Loucy (cell line): ENCODE measurements around the gene GDA.

Experiments
- H2AFZ ChIP-seq: fragments of 200-600 bp; sonication (generic); 2 replicates; pipeline ENCODE4 v1.6.0; 2016; ENCODE audit warnings: antibody characterized with exemption, mild to moderate bottlenecking, low read length, moderate library complexity
- H3F3A ChIP-seq: fragments of 200-600 bp; 2 replicates; pipeline ENCODE4 v1.6.0; 2016; ENCODE audit warnings: antibody characterized with exemption, low read depth, mild to moderate bottlenecking
- H3K27me3 ChIP-seq: fragments of 200-600 bp; sonication (generic); 2 replicates; pipeline ENCODE4 v1.6.1; 2014; ENCODE audit warnings: low read length, mild to moderate bottlenecking; ENCODE audit not compliant: insufficient read depth, poor library complexity, severe bottlenecking
- H3K36me3 ChIP-seq: fragments of 200-600 bp; sonication (generic); 2 replicates; pipeline ENCODE4 v1.6.1; 2016; ENCODE audit warnings: low read length; ENCODE audit not compliant: insufficient read depth
- H3K4me1 ChIP-seq: fragments of 200-600 bp; sonication (generic); 2 replicates; pipeline ENCODE4 v1.5.1; 2014; ENCODE audit warnings: low read length, mild to moderate bottlenecking; ENCODE audit not compliant: insufficient read depth, poor library complexity, severe bottlenecking
- H3K4me2 ChIP-seq: fragments of 200-600 bp; sonication (generic); 2 replicates; pipeline ENCODE4 v1.6.0; 2014; ENCODE audit warnings: antibody characterized with exemption, low read length, low read depth, mild to moderate bottlenecking; ENCODE audit not compliant: poor library complexity, severe bottlenecking
- H3K4me3 ChIP-seq: fragments of 200-600 bp; sonication (generic); 2 replicates; pipeline ENCODE4 v1.5.1; 2014; ENCODE audit warnings: low read length, mild to moderate bottlenecking, mixed read lengths; ENCODE audit not compliant: poor library complexity, severe bottlenecking
- H3K79me2 ChIP-seq: fragments of 200-600 bp; sonication (generic); 2 replicates; pipeline ENCODE4 v1.6.1; 2014; ENCODE audit warnings: low read length; ENCODE audit not compliant: insufficient read depth
- H3K9ac ChIP-seq: fragments of 200-600 bp; sonication (generic); 2 replicates; pipeline ENCODE4 v1.6.0; 2014; ENCODE audit warnings: mild to moderate bottlenecking, low read depth, low read length, moderate library complexity; ENCODE audit not compliant: poor library complexity, severe bottlenecking
- H3K9me2 ChIP-seq: fragments of 200-600 bp; sonication (generic); replicated peaks from 2 replicates; pipeline ENCODE4 v1.6.1; 2016; ENCODE audit warnings: low read depth, low read length, mixed read lengths
- H3K9me3 ChIP-seq: fragments of 200-600 bp; sonication (generic); 2 replicates; pipeline ENCODE4 v1.6.1; 2014; ENCODE audit warnings: mild to moderate bottlenecking, antibody characterized with exemption, low read length, low read depth; ENCODE audit not compliant: insufficient read depth
- H4K20me1 ChIP-seq: fragments of 200-600 bp; sonication (generic); 2 replicates; pipeline ENCODE4 v1.6.0; 2014; ENCODE audit warnings: antibody characterized with exemption, low read length, mild to moderate bottlenecking; ENCODE audit not compliant: insufficient read depth, poor library complexity, severe bottlenecking
- CTCF ChIP-seq: fragments of 200-600 bp; sonication (generic); conservative IDR thresholded peaks from 2 replicates; pipeline ENCODE4 v1.5.1; 2014; ENCODE audit warnings: mild to moderate bottlenecking, antibody characterized with exemption, low read length
- EZH2phosphoT487 ChIP-seq: fragments of 200-600 bp; IDR thresholded peaks from 2 replicates; pipeline ENCODE4 v1.6.1; 2018; ENCODE audit warnings: antibody characterized with exemption, mild to moderate bottlenecking, moderate library complexity, borderline replicate concordance

The GDA gene

GRCh38 chr9:72257814-72258213 is 108.6 kb downstream of the GDA start:
- TF ChIP-seq EZH2phosphoT487 (no peak), CTCF (no peak)
- Histone ChIP-seq H3K36me3 (no peaks in the 10 kb centered on the region), H4K20me1 (no peaks in the 10 kb centered on the region), H3K9me3 (no peaks in the 10 kb centered on the region), H3K4me2 (no peak overlapping the region), H3K9me2 (no peaks in the 10 kb centered on the region), H3K4me1 (no peaks in the 10 kb centered on the region), H2AFZ (no peak overlapping the region), H3K4me3 (no peak overlapping the region), H3K79me2 (no peaks in the 10 kb centered on the region), H3F3A (no peaks in the 10 kb centered on the region), H3K9ac (no peak overlapping the region), H3K27me3 (no peaks in the 10 kb centered on the region)

- H3K9me2 ChIP-seq, result no peaks in the 10 kb centered on the region
- TF ChIP-seq CTCF, result no peak
- H4K20me1 ChIP-seq, result no peaks in the 10 kb centered on the region
- no peak overlapping the region for H2AFZ ChIP-seq
- no peaks in the 10 kb centered on the region for H3K36me3 ChIP-seq
- no peaks in the 10 kb centered on the region for H3F3A ChIP-seq
- H3K9ac ChIP-seq, result no peak overlapping the region
- H3K4me3 ChIP-seq, result no peak overlapping the region
- no peaks in the 10 kb centered on the region for H3K79me2 ChIP-seq
- no peaks in the 10 kb centered on the region for H3K4me1 ChIP-seq
- no peak overlapping the region for H3K4me2 ChIP-seq
- H3K27me3 ChIP-seq, result no peaks in the 10 kb centered on the region
- no peaks in the 10 kb centered on the region for H3K9me3 ChIP-seq
Measured at GRCh38 chr9:72262063-72262462, 112.8 kb downstream of the GDA start.

- no peaks in the 10 kb centered on the region for H3K36me3 ChIP-seq
- TF ChIP-seq CTCF (no peak), EZH2phosphoT487 (no peak)
- H3F3A ChIP-seq, result no peaks in the 10 kb centered on the region
- no peak overlapping the region for H3K4me3 ChIP-seq
- no peaks in the 10 kb centered on the region for H3K9me2 ChIP-seq
- H3K4me1 ChIP-seq, result no peaks in the 10 kb centered on the region
- no peaks in the 10 kb centered on the region for H3K9me3 ChIP-seq
- no peaks in the 10 kb centered on the region for H3K27me3 ChIP-seq
- H2AFZ ChIP-seq, result no peak overlapping the region
- H3K79me2 ChIP-seq, result no peaks in the 10 kb centered on the region
- no peak overlapping the region for H3K9ac ChIP-seq
- no peak overlapping the region for H3K4me2 ChIP-seq
- H4K20me1 ChIP-seq, result no peaks in the 10 kb centered on the region
Measured at GRCh38 chr9:72263572-72263971, 114.3 kb downstream of the GDA start.
